ENCODE results near the gene CADM4.
"Not testable (repeated sequence)": the region's sequence is repeated elsewhere in the genome, so short reads cannot be mapped to it uniquely, and the experiment has no call there.

Gene CADM4, protein sequence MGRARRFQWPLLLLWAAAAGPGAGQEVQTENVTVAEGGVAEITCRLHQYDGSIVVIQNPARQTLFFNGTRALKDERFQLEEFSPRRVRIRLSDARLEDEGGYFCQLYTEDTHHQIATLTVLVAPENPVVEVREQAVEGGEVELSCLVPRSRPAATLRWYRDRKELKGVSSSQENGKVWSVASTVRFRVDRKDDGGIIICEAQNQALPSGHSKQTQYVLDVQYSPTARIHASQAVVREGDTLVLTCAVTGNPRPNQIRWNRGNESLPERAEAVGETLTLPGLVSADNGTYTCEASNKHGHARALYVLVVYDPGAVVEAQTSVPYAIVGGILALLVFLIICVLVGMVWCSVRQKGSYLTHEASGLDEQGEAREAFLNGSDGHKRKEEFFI

DNA sequence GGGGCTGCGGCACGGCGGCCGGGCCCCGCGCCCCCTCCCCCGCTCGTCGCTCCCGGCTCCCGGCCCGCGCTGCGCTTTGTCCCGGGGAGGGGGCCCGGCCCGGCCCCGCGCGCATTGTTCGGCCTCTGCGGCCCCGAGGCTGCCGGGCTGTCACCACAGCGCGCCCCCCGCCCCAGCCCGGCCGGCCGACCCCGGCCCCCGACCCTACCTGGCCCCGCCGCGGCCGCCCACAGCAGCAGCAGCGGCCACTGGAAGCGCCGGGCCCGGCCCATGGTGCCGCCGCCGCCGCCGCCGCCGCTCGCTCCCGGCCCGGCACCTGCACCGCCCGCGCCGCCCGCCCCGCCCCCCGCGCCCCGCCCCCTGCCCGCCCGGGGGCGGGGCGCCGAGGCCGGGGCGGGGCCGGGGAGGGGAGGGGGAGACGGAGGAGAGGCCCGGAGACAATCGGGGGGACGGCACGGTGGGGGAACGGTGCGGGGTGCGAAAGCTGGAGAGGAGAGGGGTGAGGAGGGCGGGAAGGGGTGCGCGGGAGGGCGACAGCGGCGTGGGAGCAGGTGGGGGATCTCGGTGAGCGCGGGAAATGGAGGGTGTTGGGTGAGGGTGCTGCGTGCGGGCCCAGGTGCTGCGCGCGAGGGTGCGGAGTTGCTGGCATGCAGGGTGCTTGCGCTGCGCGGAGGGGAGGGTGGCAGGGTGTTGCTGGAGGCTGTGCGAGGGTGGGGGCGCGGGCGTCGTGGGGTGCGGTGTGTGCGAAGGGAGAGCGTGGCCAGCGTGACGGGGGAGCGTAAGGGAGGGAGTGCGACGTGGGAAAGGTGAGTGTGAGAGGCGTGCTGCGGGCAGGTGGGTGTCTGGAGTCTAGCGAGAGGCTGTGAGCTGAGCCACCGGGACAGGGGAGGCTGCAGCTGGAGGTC, at the start of gene CADM4:
Gene CADM4 (minus strand): TSS at position 332 of the 905 bp plus-strand sequence. CDS start 60 bp downstream, at position 272.
- DNase-seq (ENCODE audit: low read depth in 3 of 3): peak; percentile 1 to 38 (median 18)

DNA sequence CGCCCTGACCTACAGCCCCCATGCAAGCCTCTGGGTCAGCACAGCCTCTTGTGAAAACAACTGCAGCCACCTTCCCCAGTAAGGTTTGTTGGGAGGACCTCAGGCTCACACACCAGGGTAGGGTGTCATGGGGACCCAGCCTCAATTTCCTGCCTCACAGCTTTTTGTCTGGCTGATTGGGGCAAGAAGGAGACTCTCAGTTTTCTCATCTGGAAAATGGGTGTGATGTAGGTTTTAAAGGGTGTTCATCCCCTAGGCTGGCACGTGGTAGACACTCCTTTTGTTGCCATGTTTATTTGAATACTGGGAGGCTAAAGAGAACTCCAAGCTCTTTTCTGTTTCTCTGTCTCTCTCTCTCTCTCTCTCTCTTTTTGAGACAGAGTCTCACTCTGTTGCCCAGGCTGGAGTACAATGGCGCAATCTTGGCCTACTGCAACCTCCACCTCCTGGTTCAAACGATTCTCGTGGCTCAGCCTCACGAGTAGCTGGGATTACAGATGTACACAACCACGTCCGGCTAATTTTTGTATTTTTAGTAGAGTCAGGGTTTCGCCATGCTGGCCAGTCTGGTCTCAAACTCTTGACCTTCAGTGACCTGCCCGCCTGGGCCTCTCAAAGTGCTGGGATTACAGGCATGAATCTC, 48.5 kb upstream of the CADM4 start:
- no peak for DNase-seq (ENCODE audit: low read depth in 3 of 3)

DNA sequence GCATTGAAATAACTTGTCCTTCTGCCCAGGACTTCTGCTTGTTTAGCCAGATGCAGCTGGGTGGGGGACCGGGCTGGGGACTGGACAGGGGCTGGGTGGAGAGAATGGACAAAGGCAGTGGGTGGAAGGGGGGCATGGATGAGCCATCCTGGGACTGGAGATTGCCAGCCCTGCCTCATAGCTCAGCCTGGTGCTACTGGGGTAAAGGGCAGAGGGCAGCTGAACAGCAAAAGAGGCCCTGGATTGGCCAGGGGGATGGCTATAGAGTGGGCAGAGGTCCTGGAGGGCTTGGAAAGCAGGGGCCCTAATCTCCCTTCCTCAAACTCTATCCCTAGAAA, 48.0 kb upstream of the CADM4 start:
- DNase-seq (ENCODE audit: low read depth in 3 of 3): no peak

DNA sequence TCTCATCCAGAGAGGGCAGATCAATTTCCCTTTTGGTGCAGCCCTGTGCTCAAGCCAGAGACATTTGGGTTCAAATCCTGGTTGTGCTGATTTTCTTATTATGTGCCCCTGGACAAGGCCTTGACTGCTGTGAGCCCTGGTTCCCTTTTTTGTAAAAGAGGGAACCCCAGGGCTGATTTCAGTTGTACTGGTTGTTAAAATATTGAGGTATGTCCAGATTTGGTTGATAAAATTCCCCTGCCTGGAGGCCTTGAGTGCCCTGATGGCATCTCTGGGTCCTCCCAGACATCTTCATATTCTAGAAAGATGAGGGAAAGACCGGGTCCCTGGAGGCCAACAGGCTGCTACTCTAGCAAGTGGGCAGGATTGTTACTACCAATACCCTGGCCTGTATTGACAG, 44.7 kb upstream of the CADM4 start:
- DNase-seq (ENCODE audit: low read depth in 3 of 3): no peak

DNA sequence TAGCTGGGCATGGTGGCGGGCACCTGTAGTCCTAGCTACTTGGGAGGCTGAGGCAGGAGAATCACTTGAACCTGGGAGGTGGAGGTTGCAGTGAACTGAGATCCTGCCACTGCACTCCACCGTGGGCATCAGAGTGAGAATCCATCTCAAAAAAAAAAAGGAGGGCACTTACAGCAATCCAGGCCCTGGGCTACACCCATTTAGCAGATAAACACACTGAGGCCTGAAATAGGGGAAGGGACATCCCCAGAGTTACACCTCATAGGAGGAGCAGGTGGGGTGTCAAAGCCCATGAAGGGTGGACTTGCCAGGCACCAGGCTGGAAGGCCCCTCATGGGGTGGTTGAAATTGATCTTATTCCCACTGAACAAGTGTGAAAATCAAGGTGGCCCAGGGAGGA, 44.3 kb upstream of the CADM4 start:
- DNase-seq (ENCODE audit: low read depth in 3 of 3): no peak

DNA sequence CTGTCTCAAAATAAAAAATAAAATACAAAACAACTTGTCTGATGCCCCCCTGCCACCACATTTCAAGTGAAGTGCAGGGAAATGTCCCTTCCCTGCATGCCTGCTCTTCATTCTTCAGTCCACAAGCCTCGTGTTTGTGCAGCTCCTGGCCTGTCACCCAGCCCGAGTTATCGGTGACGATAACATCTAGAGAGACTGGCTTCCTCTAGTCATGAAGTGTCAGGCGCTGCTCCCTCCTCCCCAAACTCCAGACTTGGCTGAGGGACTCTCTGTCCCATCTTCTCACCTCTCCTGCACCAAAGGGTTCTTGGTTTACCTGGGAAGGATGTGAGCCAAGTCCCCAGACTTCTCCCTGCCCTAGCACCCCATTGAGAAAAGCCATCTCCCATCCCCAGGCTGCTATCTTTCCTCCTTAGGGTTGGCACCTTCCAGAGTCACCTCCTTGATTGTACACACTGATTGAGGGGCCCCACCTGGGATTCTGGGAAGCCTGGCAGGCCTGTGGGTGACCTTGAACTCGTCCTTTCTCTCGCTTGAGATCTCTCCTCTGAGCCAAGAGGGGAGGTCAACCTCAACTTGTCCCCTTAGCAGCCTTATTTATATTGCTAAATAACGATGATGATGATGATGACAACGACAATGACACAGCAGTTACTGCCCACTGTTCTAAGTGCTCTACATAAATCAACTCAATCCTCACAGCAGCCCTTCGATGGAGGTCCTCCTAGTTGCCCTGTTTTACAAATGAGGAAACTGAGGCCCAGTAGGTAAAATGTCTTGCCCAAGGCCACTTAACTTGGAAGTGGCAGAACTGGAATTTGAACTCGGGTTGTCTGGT, 43.4 kb upstream of the CADM4 start:
- no peak for DNase-seq (ENCODE audit: low read depth in 3 of 3)

DNA sequence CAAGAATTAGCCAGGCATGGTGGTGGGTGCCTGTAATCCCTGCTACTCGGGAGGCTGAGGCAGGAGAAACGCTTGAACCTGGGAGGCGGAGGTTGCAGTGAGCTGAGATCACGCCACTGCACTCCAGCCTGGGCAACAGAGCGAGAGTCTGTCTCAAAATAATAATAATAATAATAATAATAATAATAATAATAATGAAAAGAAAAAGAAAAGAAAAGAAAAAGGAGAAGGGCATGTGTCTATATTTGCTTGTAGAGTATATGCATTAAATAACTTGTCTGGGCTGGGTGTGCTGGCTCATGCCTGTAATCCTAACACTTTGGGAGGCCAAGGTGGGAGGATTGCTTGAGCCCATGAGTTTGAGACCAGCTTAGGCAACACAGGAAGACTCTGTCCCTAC, 42.6 kb upstream of the CADM4 start:
- DNase-seq (ENCODE audit: low read depth in 3 of 3): not testable (repeated sequence)

DNA sequence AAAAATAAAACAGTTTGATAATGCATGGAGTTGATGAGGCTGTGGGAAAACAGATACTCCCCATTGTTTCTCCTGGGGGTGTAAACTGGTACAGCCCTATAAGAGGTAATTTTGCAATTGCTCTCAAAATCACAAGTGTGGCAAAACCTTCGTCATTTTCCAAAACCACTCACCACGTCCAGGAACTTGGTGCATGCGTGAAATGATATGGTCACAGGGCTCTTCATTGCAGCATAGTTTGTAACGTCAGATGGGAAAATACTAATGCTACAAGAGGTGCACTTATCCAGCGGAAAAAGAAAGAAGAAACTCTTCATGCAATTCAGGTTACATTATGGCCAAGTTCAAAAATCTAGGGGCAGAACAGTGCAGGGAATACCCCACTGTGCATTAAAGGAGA, 42.2 kb upstream of the CADM4 start:
- no peak for DNase-seq (ENCODE audit: low read depth in 3 of 3)

DNA sequence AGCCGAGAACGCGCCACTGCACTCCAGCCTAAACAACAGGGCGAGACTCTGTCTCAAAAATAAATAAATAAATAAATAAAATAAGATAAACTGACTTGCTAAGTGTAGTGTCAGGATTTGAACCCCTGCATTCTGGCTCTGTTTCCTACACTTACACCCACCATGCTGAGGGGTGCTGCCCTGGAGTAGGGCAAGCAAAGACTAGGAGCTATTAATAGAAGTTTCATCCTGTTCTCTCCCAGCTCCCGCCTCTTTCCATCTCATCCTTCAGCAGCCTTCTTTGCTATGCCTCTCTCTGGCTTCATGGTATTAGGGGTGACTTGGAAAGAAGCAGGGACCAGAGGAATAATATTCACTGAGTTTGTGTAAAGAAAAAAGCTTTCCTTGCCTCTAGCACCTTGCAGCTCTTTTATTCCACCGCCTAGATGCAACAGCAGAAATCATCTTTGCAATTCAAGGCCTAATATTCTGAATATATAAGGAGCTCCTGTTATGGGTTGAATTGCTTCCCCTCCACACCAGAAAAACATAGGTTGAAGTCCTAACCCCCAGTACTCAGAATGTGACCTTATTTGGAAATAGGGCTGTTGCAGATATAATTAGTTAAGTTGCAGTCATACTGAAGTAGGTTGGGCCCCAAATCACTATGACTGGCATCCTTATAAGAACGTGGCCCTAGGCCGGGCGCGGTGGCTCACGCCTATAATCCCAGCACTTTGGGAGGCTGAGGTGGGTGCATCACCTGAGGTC, 39.0 kb upstream of the CADM4 start:
- DNase-seq (ENCODE audit: low read depth in 3 of 3): no peak

DNA sequence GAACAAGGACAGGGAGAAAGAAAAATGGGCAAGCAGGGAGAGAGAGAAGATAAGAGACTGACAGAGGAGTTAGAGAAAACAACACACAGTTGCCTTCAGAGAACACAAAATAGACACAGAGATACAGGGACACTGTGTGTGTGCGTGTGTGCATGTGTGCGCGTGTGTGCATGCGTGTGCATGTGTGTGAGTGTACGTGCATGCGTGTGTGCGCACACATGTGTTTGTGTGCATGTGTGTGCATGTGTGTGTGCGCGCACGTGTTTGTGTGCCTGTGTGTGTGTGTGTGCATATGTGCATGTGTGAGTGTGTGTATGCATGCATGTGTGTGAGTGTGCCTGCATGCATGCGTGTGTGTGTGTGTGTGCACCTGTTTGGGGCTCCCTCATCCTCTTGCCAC, 36.3 kb upstream of the CADM4 start:
- DNase-seq (ENCODE audit: low read depth in 3 of 3): no peak

DNA sequence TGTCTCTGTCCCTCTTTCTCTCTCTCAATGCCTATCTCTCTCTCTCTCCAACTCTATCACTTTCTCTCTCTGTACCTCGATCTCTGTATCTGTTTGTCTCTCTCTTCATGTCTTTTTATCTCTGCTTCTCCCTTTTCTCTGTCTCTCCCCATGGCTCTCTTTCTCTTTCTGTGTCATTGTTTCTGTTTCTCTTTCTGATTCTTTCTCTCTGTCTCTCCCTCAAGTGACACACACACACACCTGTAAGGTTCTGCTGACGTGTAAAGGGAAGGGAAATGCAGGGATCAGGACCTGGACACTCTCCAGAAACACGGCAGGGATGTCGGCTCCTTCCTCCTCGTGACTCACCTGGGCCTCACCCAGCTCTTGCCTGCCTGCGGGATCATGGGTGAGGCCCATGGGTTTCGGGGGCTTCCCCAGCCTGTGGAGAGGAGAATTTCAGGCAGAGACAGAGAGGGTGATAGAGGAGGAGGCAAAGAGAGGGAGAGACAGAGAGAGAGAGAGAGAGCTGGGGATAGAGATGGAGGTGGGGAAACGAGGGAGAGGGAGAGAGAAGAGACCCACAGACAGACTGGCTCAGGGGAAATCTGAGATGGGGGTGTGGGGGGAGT, 35.7 kb upstream of the CADM4 start:
- DNase-seq (ENCODE audit: low read depth in 3 of 3): no peak

DNA sequence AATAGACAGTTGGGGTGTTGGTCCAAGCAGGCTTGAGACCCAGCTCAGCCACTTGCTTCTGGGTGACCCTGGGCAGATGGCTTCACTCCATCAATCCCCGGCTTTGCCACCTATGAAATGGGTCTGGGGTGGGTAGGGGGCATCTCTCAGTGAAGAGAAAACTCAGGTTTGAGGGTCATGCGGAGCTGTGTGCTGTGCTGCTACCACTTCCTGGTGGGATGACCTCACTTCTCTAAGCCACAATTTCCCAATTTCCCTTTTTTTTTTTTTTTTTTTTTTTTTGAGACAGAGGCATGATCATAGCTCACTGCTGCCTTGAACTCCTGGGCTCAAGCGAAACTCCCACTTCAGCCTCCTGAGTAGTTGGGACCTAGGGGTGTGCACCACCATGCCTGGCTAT, 34.9 kb upstream of the CADM4 start:
- no peak for DNase-seq (ENCODE audit: low read depth in 3 of 3)

DNA sequence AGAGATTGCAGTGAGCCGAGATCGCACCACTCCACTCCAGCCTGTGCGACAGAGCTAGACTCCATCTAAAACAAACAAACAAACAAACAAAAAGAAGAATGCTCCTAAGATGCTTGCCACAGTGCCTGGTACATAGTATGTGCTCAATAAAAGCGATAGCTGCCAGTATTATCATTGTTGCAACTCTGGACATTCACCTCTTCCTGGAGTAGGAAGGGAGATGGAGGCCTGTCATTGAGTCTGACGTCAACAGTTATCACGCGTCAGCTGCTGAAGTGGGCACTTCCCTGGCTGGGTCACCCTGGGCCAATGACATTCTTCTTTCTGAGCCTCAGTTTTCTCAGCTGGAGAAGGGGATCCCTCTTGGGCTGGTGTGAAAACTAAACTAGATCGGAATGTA, 34.5 kb upstream of the CADM4 start:
- DNase-seq (ENCODE audit: low read depth in 3 of 3): no peak

DNA sequence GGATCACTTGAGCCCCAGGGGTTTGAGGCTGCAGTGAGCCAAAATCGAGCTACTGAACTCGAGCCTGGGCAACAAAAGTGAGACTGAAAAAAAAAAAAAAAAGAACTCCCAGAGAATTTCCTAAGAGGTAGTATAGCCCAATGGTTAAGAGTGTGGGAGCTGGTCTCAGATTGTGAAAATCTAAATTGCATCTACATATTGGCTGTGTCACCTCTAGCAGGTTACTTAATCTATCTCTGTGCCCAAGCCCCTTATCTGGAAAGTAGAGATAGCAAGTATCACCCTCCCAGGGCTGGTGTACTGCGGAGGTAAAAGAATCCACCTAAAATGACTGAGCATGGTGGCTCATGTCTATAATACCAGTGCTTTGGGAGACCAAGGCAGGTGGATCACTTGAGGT, 34.0 kb upstream of the CADM4 start:
- DNase-seq (ENCODE audit: low read depth in 3 of 3): no peak

DNA sequence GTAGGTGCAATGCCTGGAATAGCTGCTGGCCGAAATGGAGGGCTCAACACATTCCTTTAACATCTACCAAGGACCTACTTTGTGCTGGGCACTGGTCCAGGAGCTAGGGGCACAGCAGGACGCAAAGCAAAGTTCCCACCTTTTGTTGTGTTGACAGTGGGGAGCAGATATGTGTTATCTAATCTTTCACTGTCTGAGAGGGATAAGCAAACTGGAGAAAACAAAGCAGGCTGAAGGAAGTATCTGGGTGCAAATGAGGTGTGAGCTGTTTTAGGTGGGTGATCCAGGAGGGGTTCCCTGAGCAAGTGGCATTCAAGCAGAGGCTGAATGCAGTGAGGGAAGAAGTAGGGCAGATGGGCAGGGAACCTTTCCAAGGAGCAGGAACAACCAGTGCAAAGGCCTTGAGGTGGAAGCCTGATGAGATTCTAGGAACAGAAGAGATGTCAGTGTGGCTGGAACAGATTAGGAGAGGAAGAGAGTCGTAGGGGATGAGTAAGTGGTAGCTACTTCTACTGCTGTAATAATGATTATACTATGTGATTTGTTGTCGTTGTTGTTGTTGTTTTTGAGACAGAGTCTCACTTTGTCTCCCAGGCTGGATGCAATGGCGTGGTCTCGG, 32.5 kb upstream of the CADM4 start:
- no peak for DNase-seq (ENCODE audit: low read depth in 3 of 3)

DNA sequence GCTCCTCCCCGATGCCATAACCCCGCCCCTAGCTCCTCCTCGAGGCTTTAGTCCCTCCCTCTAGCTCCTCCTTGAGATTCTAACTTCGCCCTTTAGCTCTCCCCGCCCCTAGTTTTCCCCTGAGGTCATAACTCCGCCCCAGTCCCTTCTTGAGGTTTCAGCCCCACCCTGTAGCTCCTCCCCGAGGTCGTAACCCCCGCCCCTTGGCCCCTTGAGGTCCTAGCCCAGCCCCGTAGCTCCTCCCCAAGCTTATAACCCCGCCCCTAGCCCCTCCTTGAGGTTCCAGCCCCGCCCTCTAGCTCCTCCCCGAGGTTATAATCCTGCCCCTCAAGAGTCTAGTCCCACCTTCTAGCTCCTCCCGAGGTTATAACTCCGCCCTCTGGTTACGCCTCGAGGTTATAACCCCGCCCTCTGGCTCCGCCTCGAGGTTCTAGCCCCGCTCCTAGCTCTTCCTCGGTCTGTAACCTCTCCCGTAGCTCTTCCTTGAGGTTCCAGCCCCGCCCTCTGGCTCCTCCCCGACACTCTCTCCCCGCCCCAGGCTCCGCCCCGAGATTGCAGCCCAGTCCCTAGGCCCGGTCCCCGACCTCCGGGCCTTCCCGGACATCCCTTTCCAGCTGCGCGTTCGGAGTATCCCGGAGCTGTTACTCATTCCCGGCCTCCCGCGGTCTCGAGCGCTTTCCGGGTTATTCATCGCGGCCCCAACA, 28.9 kb upstream of the CADM4 start:
- peak; percentile 91 to 94 (median 94) for DNase-seq (ENCODE audit: low read depth in 3 of 3)

DNA sequence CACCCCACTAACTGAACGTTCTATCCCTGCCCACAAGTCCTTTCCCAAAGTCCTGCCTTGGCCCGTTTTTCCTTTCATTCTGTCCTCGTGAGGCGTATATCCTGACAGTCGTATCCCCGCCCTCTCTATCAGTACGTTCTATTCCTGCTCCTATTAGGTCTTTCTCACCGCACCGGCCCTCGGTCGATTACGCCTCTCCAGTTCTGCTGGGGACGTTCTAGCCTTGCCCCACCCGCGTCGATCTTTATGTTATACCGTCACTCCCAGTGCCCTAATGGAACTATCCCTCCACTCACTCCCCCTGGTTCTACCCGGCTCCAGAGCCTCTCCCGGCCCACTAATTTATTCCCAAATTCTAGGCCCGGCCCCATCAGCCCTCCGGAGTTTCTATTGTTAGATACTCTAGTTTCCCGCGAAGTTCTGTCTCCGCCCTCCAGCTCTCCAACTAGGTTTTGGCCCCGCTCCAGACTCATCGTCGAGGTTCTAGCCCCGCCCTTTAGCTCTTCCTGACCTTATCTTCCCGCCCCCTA, 28.3 kb upstream of the CADM4 start:
- no peak for DNase-seq (ENCODE audit: low read depth in 3 of 3)

DNA sequence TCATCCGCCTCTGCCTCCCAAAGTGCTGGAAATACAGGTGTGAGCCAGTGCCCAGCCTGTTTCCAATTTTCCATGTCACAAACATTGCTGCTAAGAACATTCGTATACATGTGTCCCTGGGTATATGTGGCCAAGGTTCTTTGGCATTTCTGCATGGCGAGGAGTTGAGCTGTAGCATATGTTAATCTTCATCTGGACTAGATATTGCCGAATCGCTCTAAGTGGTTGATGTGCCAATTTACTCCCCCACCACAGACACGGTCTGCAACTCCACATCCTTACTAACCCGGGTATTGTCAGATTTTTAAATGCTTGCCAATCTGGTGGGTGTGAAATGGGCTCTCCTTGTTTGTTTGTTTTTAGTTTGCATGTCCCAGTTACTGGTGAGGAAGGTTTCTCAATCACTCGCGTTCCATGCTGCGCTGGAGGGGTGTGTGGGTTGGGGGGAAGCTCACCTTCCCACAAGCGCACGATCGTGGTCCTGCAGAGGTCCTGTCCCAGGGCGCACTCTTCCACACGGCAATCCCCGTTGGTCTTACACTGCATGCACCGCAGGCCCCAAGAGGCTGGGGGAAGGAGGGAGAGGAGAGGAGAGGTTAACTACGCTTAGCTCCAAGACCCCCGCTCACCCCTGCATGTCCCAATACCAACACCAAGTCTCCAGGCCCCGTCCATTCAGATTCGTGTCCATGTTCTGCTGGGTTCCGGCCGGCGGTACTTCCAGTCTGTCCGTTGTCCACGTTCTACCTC, 27.7 kb upstream of the CADM4 start:
- no peak for DNase-seq (ENCODE audit: low read depth in 3 of 3)
